ENCODE measurements around the gene SLC2A9.

The SLC2A9 gene

GRCh38 chr4:9952415-9952950 lies 68.8 kb downstream of the SLC2A9 start:
- no peak for DNase-seq

- no peak for DNase-seq
Measured at GRCh38 chr4:9949573-9949972, 71.7 kb downstream of the SLC2A9 start.

GRCh38 chr4:9947168-9948062 lies 73.9 kb downstream of the SLC2A9 start:
- DNase-seq, result no peak

- DNase-seq, result no peak
Measured at GRCh38 chr4:9946170-9946569, 75.1 kb downstream of the SLC2A9 start.

GRCh38 chr4:9944431-9945425 lies 76.6 kb downstream of the SLC2A9 start:
- DNase-seq, result no peak

GRCh38 chr4:9943761-9944160 lies 77.5 kb downstream of the SLC2A9 start:
- no peak for DNase-seq

- DNase-seq, result no peak
Measured at GRCh38 chr4:9942921-9943600, 78.2 kb downstream of the SLC2A9 start.

GRCh38 chr4:9942139-9942538 lies 79.2 kb downstream of the SLC2A9 start:
- DNase-seq, result no peak

- DNase-seq, result no peak
Measured at GRCh38 chr4:9940041-9940440, 81.3 kb downstream of the SLC2A9 start.

- no peak for DNase-seq
Measured at GRCh38 chr4:9938933-9939332, 82.4 kb downstream of the SLC2A9 start.

GRCh38 chr4:9937078-9937477 lies 84.2 kb downstream of the SLC2A9 start:
- no peak for DNase-seq

- no peak for DNase-seq
Measured at GRCh38 chr4:9936129-9936644, 85.1 kb downstream of the SLC2A9 start.

GRCh38 chr4:9933956-9934355 lies 87.3 kb downstream of the SLC2A9 start:
- DNase-seq, result no peak

GRCh38 chr4:9933184-9933583 lies 88.1 kb downstream of the SLC2A9 start:
- no peak for DNase-seq

GRCh38 chr4:9932771-9933170 lies 88.5 kb downstream of the SLC2A9 start:
- no peak for DNase-seq

- DNase-seq, result no peak
Measured at GRCh38 chr4:9931146-9931545, 90.2 kb downstream of the SLC2A9 start.

- no peak for DNase-seq
Measured at GRCh38 chr4:9929111-9929510, 92.2 kb downstream of the SLC2A9 start.

GRCh38 chr4:9927341-9928007 lies 93.8 kb downstream of the SLC2A9 start:
- DNase-seq, result no peak

- DNase-seq, result no peak
Measured at GRCh38 chr4:9926586-9926985, 94.7 kb downstream of the SLC2A9 start.

- DNase-seq, result peak; percentile 82
Measured at GRCh38 chr4:9925750-9926439, 95.4 kb downstream of the SLC2A9 start.

- peak; percentile 60 for DNase-seq
Measured at GRCh38 chr4:9924750-9925149, 96.5 kb downstream of the SLC2A9 start.
